CD4-positive, alpha-beta T cell (primary cell): ENCODE results near the gene MS4A10. TPM values are rescaled to one million over a fixed set of nuclear protein-coding genes. Genes with fewer than 3 reads are reported as not detected.
A peak's percentile ranks its signal among the peaks of the same experiment; 100 is the strongest.

ENCODE experiments used
- ATAC-seq: fragments of 200-7000 bp; cut with Tn5 transposase; one replicate; pipeline ENCODE4 v1.10.0; 2022; ENCODE audit warnings: mild to moderate bottlenecking; ENCODE audit not compliant: poor library complexity
- CTCF ChIA-PET: fragments of 350-600 bp; sonication (Branson Sonifier 250); formaldehyde crosslinking; loops from one replicate; lab custom pipeline; 2021; ENCODE audit warnings: antibody characterized with exemption, inconsistent platforms; lab: Charles Lee
- POLR2A ChIA-PET: fragments of 350-600 bp; sonication (Branson Sonifier 250); formaldehyde crosslinking; loops from one replicate; lab custom pipeline; 2021; ENCODE audit warnings: antibody characterized with exemption, inconsistent platforms; lab: Charles Lee
- DNase-seq, 14 experiments: peaks; one replicate each; pipeline ENCODE4 v3.0.0-alpha.2; 2013 to 2020; ENCODE audit warnings: mixed read lengths in 2 of 14
- H3K27ac ChIP-seq, 2 donors: one replicate each; pipeline versions ENCODE4 v1.5.1 to v1.7.0; 2013; ENCODE audit warnings: low read length in 2 of 2, low read depth in 1 of 2, mild to moderate bottlenecking in 1 of 2
- H3K27me3 ChIP-seq, 2 experiments: 1 replicate in 1 of 2; 2 replicates in 1 of 2; pipeline versions ENCODE4 v1.6.1 to v1.7.0; 2013; ENCODE audit warnings: low read length in 2 of 2, control low read depth in 1 of 2, mild to moderate bottlenecking in 1 of 2, moderate library complexity in 1 of 2; ENCODE audit not compliant: insufficient read depth in 2 of 2, control insufficient read depth in 1 of 2
- H3K36me3 ChIP-seq: one replicate; pipeline ENCODE4 v1.6.1; 2013; ENCODE audit warnings: low read length, control low read depth; ENCODE audit not compliant: insufficient read depth
- H3K4me1 ChIP-seq: one replicate; pipeline ENCODE4 v1.6.1; 2013; ENCODE audit warnings: low read length, control low read depth; ENCODE audit not compliant: insufficient read depth
- H3K4me3 ChIP-seq: one replicate; pipeline ENCODE4 v1.5.1; 2013; ENCODE audit warnings: mild to moderate bottlenecking, low read length, moderate library complexity
- H3K9me3 ChIP-seq, 2 experiments: 1 replicate in 1 of 2; 2 replicates in 1 of 2; pipeline versions ENCODE4 v1.6.1 to v1.7.0; 2013; ENCODE audit warnings: low read length in 2 of 2, mild to moderate bottlenecking in 2 of 2, control low read depth in 1 of 2, moderate library complexity in 1 of 2; ENCODE audit not compliant: control insufficient read depth in 1 of 2, insufficient read depth in 1 of 2
- H3K27ac Mint-ChIP-seq: one replicate; pipeline ENCODE4 v1.8.0; 2020; ENCODE audit warnings: mixed read lengths
- H3K27me3 Mint-ChIP-seq: one replicate; pipeline ENCODE4 v1.8.0; 2021; ENCODE audit warnings: mixed read lengths
- H3K36me3 Mint-ChIP-seq: one replicate; pipeline ENCODE4 v1.8.0; 2021; ENCODE audit warnings: low read depth, mixed read lengths
- H3K4me1 Mint-ChIP-seq: one replicate; pipeline ENCODE4 v1.8.0; 2021; ENCODE audit warnings: low read depth, mixed read lengths
- H3K4me3 Mint-ChIP-seq: one replicate; pipeline ENCODE4 v1.8.0; 2020; ENCODE audit warnings: mild to moderate bottlenecking, mixed read lengths
- H3K9me3 Mint-ChIP-seq: one replicate; pipeline ENCODE4 v1.8.0; 2020; ENCODE audit warnings: mixed read lengths
- intact Hi-C, 2 experiments: fragments of 100-400 bp; cut with DNase I in 1 of 2; cut with micrococcal nuclease in 1 of 2; formaldehyde crosslinking; loops; one replicate each; pipeline versions ENCODE4 v1.15.1 to v1.9.0; 2023 to 2025; cut with DNase I, micrococcal nuclease
- total RNA-seq, 174 experiments: library from RNA in 2 of 174; stranded (reverse) in 2 of 174; gene quantifications; one replicate each; pipeline ENCODE4 v1.2.3 and lab custom pipeline; 2021 to 2026
- TF ChIP-seq, protein P1 (sequence below): fragments of 200-600 bp; IDR thresholded peaks from one replicate; pipeline ENCODE4 v1.8.0; 2022; ENCODE audit warnings: antibody characterized with exemption, mild to moderate bottlenecking

MS4A10 gene
- total RNA-seq, 2 experiments from 2014 or later, result not detected

DNA sequence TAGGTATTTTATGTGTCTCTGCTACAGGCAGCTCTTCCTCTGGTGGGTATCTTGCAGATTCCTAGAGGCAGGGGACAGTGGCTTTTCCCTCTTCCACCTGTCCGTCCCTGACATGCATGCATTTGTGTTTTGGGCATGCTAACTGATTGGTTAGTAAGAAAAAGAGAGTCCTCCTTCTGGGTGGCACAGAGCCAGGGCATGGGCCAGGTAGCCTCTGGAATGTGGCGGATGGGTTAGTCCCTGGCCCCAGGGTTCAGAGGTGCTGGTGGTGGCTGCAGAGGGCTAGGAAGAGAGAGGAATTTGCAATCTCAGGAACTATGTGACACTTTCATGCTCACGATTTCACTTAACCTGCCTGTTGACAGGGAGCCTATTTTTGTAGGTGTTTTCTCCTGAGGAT is 34.2 kb upstream of the MS4A10 start:
- no peaks in the 10 kb centered on the region for H3K4me1 Mint-ChIP-seq
- intact Hi-C loops, result no loop called here
- H3K4me3 ChIP-seq, result no peak overlapping the region
- no peaks in the 10 kb centered on the region for H3K36me3 ChIP-seq
- POLR2A ChIA-PET, result no interaction called here
- ATAC-seq (no peak), DNase-seq (no peak)
- TF ChIP-seq, protein P1, sequence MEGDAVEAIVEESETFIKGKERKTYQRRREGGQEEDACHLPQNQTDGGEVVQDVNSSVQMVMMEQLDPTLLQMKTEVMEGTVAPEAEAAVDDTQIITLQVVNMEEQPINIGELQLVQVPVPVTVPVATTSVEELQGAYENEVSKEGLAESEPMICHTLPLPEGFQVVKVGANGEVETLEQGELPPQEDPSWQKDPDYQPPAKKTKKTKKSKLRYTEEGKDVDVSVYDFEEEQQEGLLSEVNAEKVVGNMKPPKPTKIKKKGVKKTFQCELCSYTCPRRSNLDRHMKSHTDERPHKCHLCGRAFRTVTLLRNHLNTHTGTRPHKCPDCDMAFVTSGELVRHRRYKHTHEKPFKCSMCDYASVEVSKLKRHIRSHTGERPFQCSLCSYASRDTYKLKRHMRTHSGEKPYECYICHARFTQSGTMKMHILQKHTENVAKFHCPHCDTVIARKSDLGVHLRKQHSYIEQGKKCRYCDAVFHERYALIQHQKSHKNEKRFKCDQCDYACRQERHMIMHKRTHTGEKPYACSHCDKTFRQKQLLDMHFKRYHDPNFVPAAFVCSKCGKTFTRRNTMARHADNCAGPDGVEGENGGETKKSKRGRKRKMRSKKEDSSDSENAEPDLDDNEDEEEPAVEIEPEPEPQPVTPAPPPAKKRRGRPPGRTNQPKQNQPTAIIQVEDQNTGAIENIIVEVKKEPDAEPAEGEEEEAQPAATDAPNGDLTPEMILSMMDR, result no peak
- H3K36me3 Mint-ChIP-seq, result no peaks in the 10 kb centered on the region
- no peak overlapping the region for H3K27ac ChIP-seq
- CTCF ChIA-PET, result no interaction called here
- no peaks in the 10 kb centered on the region for H3K4me1 ChIP-seq
- H3K4me3 Mint-ChIP-seq, result no peak overlapping the region
- H3K27ac Mint-ChIP-seq, result no peak overlapping the region
- no peaks in the 10 kb centered on the region for H3K9me3 ChIP-seq
- H3K27me3 ChIP-seq, result peaks cover 5 to 6% of the 10 kb centered on the region in 2 experiments
- peaks cover 36% of the 10 kb centered on the region for H3K27me3 Mint-ChIP-seq
- peaks cover 2% of the 10 kb centered on the region for H3K9me3 Mint-ChIP-seq

DNA sequence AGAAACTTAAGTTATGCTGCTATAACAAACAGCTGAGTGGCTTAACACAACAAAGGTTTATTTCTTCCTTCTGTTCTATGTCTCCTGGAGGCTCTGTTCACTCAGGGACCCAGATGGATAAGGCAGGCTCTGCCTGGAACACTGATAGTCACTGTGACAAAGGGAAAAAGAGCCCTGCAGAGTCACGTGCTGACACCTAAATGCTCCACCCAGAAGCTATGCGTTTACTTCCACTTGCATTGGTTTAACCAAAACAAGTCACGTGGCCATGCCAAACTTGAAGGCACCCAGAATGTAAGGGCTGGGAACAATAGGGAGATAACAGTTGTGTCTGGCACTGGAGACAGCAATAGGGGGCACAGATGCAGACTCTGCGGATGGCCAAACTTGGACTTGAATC is 31.8 kb upstream of the MS4A10 start:
- H3K4me1 Mint-ChIP-seq, result no peaks in the 10 kb centered on the region
- H3K36me3 ChIP-seq, result no peaks in the 10 kb centered on the region
- no peaks in the 10 kb centered on the region for H3K9me3 ChIP-seq
- H3K4me3 Mint-ChIP-seq, result no peak overlapping the region
- peaks cover 53% of the 10 kb centered on the region for H3K27me3 Mint-ChIP-seq
- peaks cover 8 to 18% of the 10 kb centered on the region in 2 experiments for H3K27me3 ChIP-seq
- intact Hi-C loops, result no loop called here
- CTCF ChIA-PET, result interaction anchor here (0.7 kb wide), 1 partner anchor 117 kb away, joined by 3 read pairs; no protein-coding TSS in a partner anchor
- POLR2A ChIA-PET, result no interaction called here
- H3K4me3 ChIP-seq, result no peak overlapping the region
- H3K9me3 Mint-ChIP-seq, result no peaks in the 10 kb centered on the region
- peak in 1 of 14 experiments; percentile 7 for DNase-seq
- no peaks in the 10 kb centered on the region for H3K4me1 ChIP-seq
- H3K27ac ChIP-seq, result no peak overlapping the region
- H3K27ac Mint-ChIP-seq, result no peak overlapping the region
- TF ChIP-seq, protein P1, result no peak
- no peaks in the 10 kb centered on the region for H3K36me3 Mint-ChIP-seq
- ATAC-seq, result no peak

DNA sequence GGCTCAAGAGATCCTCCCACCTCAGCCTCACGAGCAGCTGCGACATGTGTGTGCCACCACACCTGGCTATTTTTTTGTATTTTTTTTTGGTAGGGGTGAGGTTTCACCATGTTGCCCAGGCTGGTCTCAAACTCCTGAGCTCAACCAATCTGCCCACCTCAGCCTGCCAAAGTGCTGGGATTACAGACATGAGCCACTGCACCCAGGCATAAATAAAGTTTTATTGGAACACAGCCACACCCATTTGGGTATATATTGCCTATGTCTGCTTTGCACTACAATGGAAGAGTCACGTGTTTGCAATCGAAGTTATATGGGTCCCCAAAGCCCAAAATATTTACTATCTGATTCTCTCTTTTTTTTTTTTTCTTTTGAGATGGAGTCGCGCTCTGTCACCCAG is 30.2 kb upstream of the MS4A10 start:
- ChIA-PET POLR2A (no interaction called here), CTCF (no interaction called here)
- Mint-ChIP-seq H3K4me3 (no peak overlapping the region), H3K27me3 (peaks cover 68% of the 10 kb centered on the region), H3K4me1 (no peaks in the 10 kb centered on the region), H3K36me3 (no peaks in the 10 kb centered on the region), H3K9me3 (no peaks in the 10 kb centered on the region), H3K27ac (no peak overlapping the region)
- Histone ChIP-seq H3K27ac (no peak overlapping the region), H3K9me3 (no peaks in the 10 kb centered on the region), H3K36me3 (no peaks in the 10 kb centered on the region), H3K4me1 (no peaks in the 10 kb centered on the region), H3K27me3 (peaks cover 8 to 18% of the 10 kb centered on the region in 2 experiments), H3K4me3 (no peak overlapping the region)
- ATAC-seq (no peak), DNase-seq (no peak)
- TF ChIP-seq, protein P1, result no peak
- intact Hi-C loops, result no loop called here
